Activated CD8-positive, alpha-beta memory T cell treated with anti-CD3 and anti-CD28 coated beads, Interleukin-2, amount 50 U/mL, for 24 hours (primary cell): ENCODE data around the gene SIN3A.
"Not testable (repeated sequence)": the region's sequence is repeated elsewhere in the genome, so short reads cannot be mapped to it uniquely, and the experiment has no call there.

Experiments used
- DNase-seq: peaks from one replicate; pipeline ENCODE4 v3.0.0-alpha.2; 2020; ENCODE audit errors: extremely low read depth

Gene SIN3A

DNA sequence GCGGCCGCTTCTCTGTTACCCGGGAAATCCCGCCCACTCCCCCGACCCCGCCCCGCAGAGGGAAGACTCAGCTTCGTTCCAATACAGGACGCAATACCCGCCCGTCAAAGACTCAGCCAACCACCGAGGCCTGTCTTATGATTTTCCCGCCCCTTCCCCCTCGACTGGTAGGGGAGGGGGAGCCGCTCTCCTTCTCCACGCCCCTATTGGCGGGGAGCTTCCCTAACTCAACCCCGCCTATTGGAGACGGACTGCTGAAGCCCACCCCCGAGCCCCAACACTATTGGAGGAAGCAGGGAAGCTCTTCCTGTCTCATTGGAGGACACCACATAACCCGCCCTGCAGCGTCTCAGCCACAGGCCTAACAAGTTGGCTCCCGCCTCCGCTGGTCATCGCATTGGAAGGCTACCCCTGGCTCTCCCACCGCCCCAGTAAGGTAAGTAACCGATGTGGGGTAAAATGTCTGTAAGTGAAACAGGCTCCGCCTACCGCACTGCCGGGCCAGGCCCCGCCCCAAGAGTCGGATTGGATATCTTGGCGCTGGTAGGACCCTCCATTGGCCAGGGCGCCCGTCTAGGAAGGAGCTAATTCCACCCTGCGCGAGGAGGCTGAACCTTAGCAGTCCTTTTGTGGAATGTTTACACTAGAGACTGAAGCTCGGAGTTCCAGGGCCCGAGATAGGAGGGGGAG is at the start of gene SIN3A:
Gene SIN3A (minus strand): TSS at position 17 of the 690 bp plus-strand sequence. CDS start 21,315 bp downstream, outside the sequence.
- peak; percentile 99 for DNase-seq

DNA sequence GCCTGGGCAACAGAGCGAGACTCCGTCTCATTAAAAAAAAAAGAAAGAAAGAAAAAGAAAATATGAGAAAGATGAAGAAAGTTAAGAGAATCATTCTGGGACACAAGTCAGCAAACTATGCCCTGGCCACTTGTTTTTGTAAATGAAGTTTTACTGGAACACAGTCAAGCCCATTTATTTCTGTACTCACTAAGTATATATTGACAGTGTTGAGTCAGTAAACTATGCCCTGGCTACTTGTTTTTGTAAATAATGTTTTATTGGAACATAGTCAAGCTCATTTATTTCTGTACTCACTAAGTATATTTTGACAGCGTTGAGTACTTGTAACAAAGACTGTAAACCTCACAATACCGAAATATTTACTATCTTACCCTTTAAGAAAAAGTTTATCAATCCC is 42.2 kb upstream of the SIN3A start:
- no peak for DNase-seq

DNA sequence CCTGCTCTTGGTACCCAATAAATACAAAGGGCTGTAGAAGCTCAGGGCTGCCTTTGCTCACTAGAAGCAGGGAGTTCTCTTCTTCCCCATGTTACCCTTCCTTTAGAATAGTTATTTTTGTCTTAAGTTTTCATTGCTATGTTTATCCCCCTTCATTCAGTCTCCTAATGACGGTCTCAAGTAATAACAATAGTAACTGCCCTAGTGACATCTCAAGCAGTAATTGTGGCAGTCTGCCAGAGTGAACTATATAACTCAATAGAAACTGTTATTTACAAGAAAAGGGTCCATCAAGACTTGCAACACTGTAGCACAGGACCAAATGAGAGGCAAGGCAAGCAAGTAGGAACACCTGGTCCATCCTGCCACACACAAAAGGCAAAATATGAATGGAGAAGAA is 32.5 kb upstream of the SIN3A start:
- DNase-seq = no peak

DNA sequence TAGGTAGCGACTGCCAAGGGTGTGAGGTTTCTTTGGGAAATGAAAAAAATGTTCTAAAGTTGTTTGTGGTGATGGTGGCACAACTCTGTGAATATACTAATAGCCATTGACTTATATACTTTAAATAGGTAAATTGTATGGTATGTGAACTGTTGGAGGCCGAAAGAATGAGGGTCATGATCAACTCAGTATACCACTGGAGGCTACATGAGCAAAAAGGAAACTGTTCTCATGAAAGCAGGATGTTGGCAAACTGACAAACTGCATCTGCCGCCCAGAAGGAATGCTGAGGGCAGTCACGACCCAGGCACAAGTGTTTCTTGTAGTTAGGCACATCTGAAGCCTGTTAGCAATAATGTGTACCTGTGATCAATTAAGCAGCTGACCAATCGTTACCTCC is 32.1 kb upstream of the SIN3A start:
- DNase-seq = not testable (repeated sequence)

DNA sequence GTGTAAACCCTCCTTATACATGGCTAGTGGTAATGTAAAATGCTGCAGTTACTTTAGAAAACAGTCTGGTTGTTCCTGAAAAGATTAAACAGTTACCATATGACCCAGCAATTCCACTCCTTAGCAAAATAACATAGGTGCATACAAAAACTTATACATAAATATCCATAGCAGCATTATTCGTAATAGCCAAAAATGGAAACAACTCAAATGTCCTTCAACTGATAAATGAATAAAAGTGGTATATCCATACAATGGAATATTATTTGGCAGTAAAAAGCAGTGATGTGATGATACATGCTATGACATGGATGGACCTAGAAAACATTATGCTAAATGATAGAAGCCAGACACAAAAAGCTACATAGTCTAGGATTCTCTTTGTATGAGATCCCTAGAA is 31.6 kb upstream of the SIN3A start:
- no peak for DNase-seq

DNA sequence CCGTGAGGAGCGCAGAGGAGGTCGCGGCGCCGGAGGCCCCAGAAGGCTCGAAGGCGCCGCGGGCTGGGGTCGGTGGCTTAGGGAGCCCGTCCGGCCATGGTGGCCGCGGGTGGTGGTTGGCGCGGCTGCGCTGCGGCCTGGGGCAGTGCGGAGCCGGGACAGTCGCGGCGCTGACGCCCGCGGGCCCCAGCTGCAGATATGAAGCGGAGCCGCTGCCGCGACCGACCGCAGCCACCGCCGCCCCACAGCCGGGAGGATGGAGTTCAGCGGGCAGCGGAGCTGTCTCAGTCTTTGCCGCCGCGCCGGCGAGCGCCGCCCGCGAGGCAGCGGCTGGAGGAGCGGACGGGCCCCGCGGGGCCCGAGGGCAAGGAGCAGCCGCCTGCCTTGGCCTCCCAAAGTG is 29.0 kb upstream of the SIN3A start:
- DNase-seq = not testable (repeated sequence)

DNA sequence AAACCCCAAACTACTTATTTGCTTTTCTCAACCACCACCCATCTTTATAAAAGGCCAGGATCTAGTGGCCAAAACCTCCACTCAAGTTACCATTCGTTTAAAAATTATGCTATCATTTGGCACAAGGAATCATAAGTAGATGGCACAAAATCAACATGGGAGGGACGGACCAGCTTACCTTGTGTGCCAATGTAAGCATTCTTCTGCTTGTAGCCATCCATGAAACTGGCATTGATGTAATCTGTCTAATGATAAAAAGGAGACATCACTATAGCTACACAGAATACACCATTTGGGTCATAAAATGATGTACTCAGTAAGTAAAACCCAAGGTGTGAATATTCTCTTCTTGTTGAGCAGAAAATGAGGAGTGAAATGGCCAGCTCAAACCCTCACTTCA is 28.2 kb upstream of the SIN3A start:
- DNase-seq = no peak

DNA sequence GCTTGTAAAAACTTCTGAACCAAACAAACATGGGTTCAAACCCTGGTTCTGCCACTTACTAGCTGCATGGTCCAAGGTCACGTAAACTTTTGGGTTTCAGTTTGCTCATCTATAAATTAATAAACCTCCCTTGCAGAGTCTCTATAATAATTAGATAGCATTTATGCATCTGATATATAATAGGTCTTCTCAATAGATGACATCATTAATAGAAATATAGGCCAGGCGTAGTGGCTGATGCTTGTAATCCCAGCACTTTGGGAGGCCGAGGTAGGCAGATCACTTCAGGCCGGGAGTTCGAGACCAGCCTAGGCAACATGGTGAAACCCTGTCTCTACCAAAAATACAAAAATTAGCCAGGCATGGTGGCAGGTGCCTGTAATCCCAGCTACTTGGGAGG is 25.6 kb upstream of the SIN3A start:
- not testable (repeated sequence) for DNase-seq

- no peak for DNase-seq
Observed at GRCh38 chr15:75468913-75469598, 17.6 kb upstream of the SIN3A start.

- no peak for DNase-seq
Observed at GRCh38 chr15:75460646-75461045, 9.2 kb upstream of the SIN3A start.

- DNase-seq = no peak
Observed at GRCh38 chr15:75459581-75459980, 8.1 kb upstream of the SIN3A start.

- no peak for DNase-seq
Observed at GRCh38 chr15:75456710-75457109, 5.2 kb upstream of the SIN3A start.

- DNase-seq = peak; percentile 14
Observed at GRCh38 chr15:75455982-75456531, 4.6 kb upstream of the SIN3A start.

GRCh38 chr15:75455424-75455981 is 4.0 kb upstream of the SIN3A start:
- peak; percentile 65 for DNase-seq

GRCh38 chr15:75454471-75455378 is 3.2 kb upstream of the SIN3A start:
- DNase-seq = peak; percentile 42

GRCh38 chr15:75453703-75454470 is 2.4 kb upstream of the SIN3A start:
- DNase-seq = peak; percentile 86

GRCh38 chr15:75452865-75453702 is 1.6 kb upstream of the SIN3A start:
- peak; percentile 37 for DNase-seq

DNA sequence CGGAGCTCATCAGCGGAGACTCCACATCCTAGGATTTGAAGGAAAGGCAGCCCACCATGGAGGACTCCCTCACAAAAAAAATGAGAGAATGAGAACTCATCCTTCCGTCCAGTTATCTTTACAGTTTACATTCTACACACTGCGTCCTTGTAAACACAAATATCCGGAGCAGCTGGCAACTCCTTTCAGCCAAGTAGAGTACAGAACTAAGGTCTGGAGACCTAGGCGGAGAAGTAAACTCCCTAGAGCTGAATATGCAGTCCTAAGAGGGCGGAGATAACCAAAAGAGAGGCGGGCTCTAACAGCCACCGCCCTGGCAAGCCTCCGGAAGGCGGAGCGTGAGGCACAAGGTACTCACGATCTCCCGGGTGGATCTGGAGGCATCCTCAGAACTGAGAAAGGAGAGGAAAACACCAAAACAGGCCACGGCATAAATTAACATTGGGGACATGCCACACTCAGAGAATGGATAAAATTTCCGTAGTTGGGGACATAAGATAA is 924 bp upstream of the SIN3A start:
- peak; percentile 61 for DNase-seq

GRCh38 chr15:75451202-75451673 is 252 bp downstream of the SIN3A start:
- no peak for DNase-seq
